HTERT RPE-1 (cell line): Measurements from ENCODE around the gene TMEM114.

Experiments used
- in situ Hi-C: fragments of 300-500 bp; cut with MboI; formaldehyde crosslinking; loops from 4 replicates; pipeline ENCODE4 v1.14.3; 2020; ENCODE audit warnings: low sequenced_read_pairs

The TMEM114 gene

GRCh38 chr16:8551388-8552332 lies 38.7 kb downstream of the TMEM114 start:
- in situ Hi-C loops, result no loop called here

- in situ Hi-C loops, result no loop called here
These were observed 39.5 kb downstream of the TMEM114 start for GRCh38 chr16:8550728-8551387.

- in situ Hi-C loops, result no loop called here
These were observed 40.4 kb downstream of the TMEM114 start for GRCh38 chr16:8549843-8550412.

GRCh38 chr16:8548166-8548565 lies 42.1 kb downstream of the TMEM114 start:
- in situ Hi-C loops, result no loop called here

- in situ Hi-C loops, result no loop called here
These were observed 42.5 kb downstream of the TMEM114 start for GRCh38 chr16:8547762-8548161.

- in situ Hi-C loops, result no loop called here
These were observed 45.9 kb downstream of the TMEM114 start for GRCh38 chr16:8544406-8544805.

GRCh38 chr16:8543258-8543657 lies 47.1 kb downstream of the TMEM114 start:
- in situ Hi-C loops, result no loop called here

- in situ Hi-C loops, result no loop called here
These were observed 47.9 kb downstream of the TMEM114 start for GRCh38 chr16:8542393-8542792.

- in situ Hi-C loops, result no loop called here
These were observed 48.4 kb downstream of the TMEM114 start for GRCh38 chr16:8541868-8542267.

- in situ Hi-C loops, result no loop called here
These were observed 52.5 kb downstream of the TMEM114 start for GRCh38 chr16:8537691-8538342.

- in situ Hi-C loops, result no loop called here
These were observed 56.8 kb downstream of the TMEM114 start for GRCh38 chr16:8533509-8533908.

- in situ Hi-C loops, result no loop called here
These were observed 59.4 kb downstream of the TMEM114 start for GRCh38 chr16:8530752-8531384.

- in situ Hi-C loops, result no loop called here
These were observed 61.8 kb downstream of the TMEM114 start for GRCh38 chr16:8528471-8528870.

GRCh38 chr16:8523932-8524331 lies 66.4 kb downstream of the TMEM114 start:
- in situ Hi-C loops, result no loop called here

- in situ Hi-C loops, result no loop called here
These were observed 67.6 kb downstream of the TMEM114 start for GRCh38 chr16:8522757-8523156.

GRCh38 chr16:8519643-8520042 lies 70.7 kb downstream of the TMEM114 start:
- in situ Hi-C loops, result no loop called here
